Loucy (cell line): ENCODE data around the gene SDF4.

Source experiments
- H2AFZ ChIP-seq: fragments of 200-600 bp; sonication (generic); 2 replicates; pipeline ENCODE4 v1.6.0; 2016; ENCODE audit warnings: antibody characterized with exemption, mild to moderate bottlenecking, low read length, moderate library complexity
- H3F3A ChIP-seq: fragments of 200-600 bp; 2 replicates; pipeline ENCODE4 v1.6.0; 2016; ENCODE audit warnings: antibody characterized with exemption, low read depth, mild to moderate bottlenecking
- H3K27me3 ChIP-seq: fragments of 200-600 bp; sonication (generic); 2 replicates; pipeline ENCODE4 v1.6.1; 2014; ENCODE audit warnings: low read length, mild to moderate bottlenecking; ENCODE audit not compliant: insufficient read depth, poor library complexity, severe bottlenecking
- H3K36me3 ChIP-seq: fragments of 200-600 bp; sonication (generic); 2 replicates; pipeline ENCODE4 v1.6.1; 2016; ENCODE audit warnings: low read length; ENCODE audit not compliant: insufficient read depth
- H3K4me1 ChIP-seq: fragments of 200-600 bp; sonication (generic); 2 replicates; pipeline ENCODE4 v1.5.1; 2014; ENCODE audit warnings: low read length, mild to moderate bottlenecking; ENCODE audit not compliant: insufficient read depth, poor library complexity, severe bottlenecking
- H3K4me2 ChIP-seq: fragments of 200-600 bp; sonication (generic); 2 replicates; pipeline ENCODE4 v1.6.0; 2014; ENCODE audit warnings: antibody characterized with exemption, low read length, low read depth, mild to moderate bottlenecking; ENCODE audit not compliant: poor library complexity, severe bottlenecking
- H3K4me3 ChIP-seq: fragments of 200-600 bp; sonication (generic); 2 replicates; pipeline ENCODE4 v1.5.1; 2014; ENCODE audit warnings: low read length, mild to moderate bottlenecking, mixed read lengths; ENCODE audit not compliant: poor library complexity, severe bottlenecking
- H3K79me2 ChIP-seq: fragments of 200-600 bp; sonication (generic); 2 replicates; pipeline ENCODE4 v1.6.1; 2014; ENCODE audit warnings: low read length; ENCODE audit not compliant: insufficient read depth
- H3K9ac ChIP-seq: fragments of 200-600 bp; sonication (generic); 2 replicates; pipeline ENCODE4 v1.6.0; 2014; ENCODE audit warnings: mild to moderate bottlenecking, low read depth, low read length, moderate library complexity; ENCODE audit not compliant: poor library complexity, severe bottlenecking
- H3K9me2 ChIP-seq: fragments of 200-600 bp; sonication (generic); replicated peaks from 2 replicates; pipeline ENCODE4 v1.6.1; 2016; ENCODE audit warnings: low read depth, low read length, mixed read lengths
- H3K9me3 ChIP-seq: fragments of 200-600 bp; sonication (generic); 2 replicates; pipeline ENCODE4 v1.6.1; 2014; ENCODE audit warnings: mild to moderate bottlenecking, antibody characterized with exemption, low read length, low read depth; ENCODE audit not compliant: insufficient read depth
- H4K20me1 ChIP-seq: fragments of 200-600 bp; sonication (generic); 2 replicates; pipeline ENCODE4 v1.6.0; 2014; ENCODE audit warnings: antibody characterized with exemption, low read length, mild to moderate bottlenecking; ENCODE audit not compliant: insufficient read depth, poor library complexity, severe bottlenecking
- CTCF ChIP-seq: fragments of 200-600 bp; sonication (generic); conservative IDR thresholded peaks from 2 replicates; pipeline ENCODE4 v1.5.1; 2014; ENCODE audit warnings: mild to moderate bottlenecking, antibody characterized with exemption, low read length
- EZH2phosphoT487 ChIP-seq: fragments of 200-600 bp; IDR thresholded peaks from 2 replicates; pipeline ENCODE4 v1.6.1; 2018; ENCODE audit warnings: antibody characterized with exemption, mild to moderate bottlenecking, moderate library complexity, borderline replicate concordance

Gene SDF4

GRCh38 chr1:1181129-1181937, 50.5 kb downstream of the SDF4 start:
- Histone ChIP-seq H3K4me2 (no peak overlapping the region), H3K79me2 (no peaks in the 10 kb centered on the region), H2AFZ (no peak overlapping the region), H3K36me3 (no peaks in the 10 kb centered on the region), H4K20me1 (no peaks in the 10 kb centered on the region), H3K9ac (no peak overlapping the region), H3K4me1 (no peaks in the 10 kb centered on the region), H3F3A (no peaks in the 10 kb centered on the region), H3K9me3 (no peaks in the 10 kb centered on the region), H3K27me3 (no peaks in the 10 kb centered on the region), H3K9me2 (no peaks in the 10 kb centered on the region), H3K4me3 (no peak overlapping the region)
- TF ChIP-seq EZH2phosphoT487: no peak

- H3K4me1 ChIP-seq: no peaks in the 10 kb centered on the region
- no peaks in the 10 kb centered on the region for H3K9me2 ChIP-seq
- no peak overlapping the region for H3K4me2 ChIP-seq
- H3K9me3 ChIP-seq: no peaks in the 10 kb centered on the region
- no peak for TF ChIP-seq EZH2phosphoT487
- no peak for TF ChIP-seq CTCF
- no peak overlapping the region for H2AFZ ChIP-seq
- no peaks in the 10 kb centered on the region for H4K20me1 ChIP-seq
- H3K79me2 ChIP-seq: no peaks in the 10 kb centered on the region
- no peaks in the 10 kb centered on the region for H3K36me3 ChIP-seq
- no peak overlapping the region for H3K9ac ChIP-seq
- H3K4me3 ChIP-seq: no peak overlapping the region
- no peaks in the 10 kb centered on the region for H3F3A ChIP-seq
- no peaks in the 10 kb centered on the region for H3K27me3 ChIP-seq
These were observed 51.6 kb downstream of the SDF4 start for GRCh38 chr1:1179983-1180861.

- H3K27me3 ChIP-seq: no peaks in the 10 kb centered on the region
- H2AFZ ChIP-seq: no peak overlapping the region
- H3K9ac ChIP-seq: no peak overlapping the region
- TF ChIP-seq EZH2phosphoT487 (no peak), CTCF (no peak)
- H4K20me1 ChIP-seq: no peaks in the 10 kb centered on the region
- no peaks in the 10 kb centered on the region for H3K36me3 ChIP-seq
- no peak overlapping the region for H3K4me2 ChIP-seq
- H3F3A ChIP-seq: no peaks in the 10 kb centered on the region
- no peaks in the 10 kb centered on the region for H3K9me2 ChIP-seq
- H3K4me1 ChIP-seq: no peaks in the 10 kb centered on the region
- H3K9me3 ChIP-seq: no peaks in the 10 kb centered on the region
- no peak overlapping the region for H3K4me3 ChIP-seq
- no peaks in the 10 kb centered on the region for H3K79me2 ChIP-seq
These were observed 52.3 kb downstream of the SDF4 start for GRCh38 chr1:1179346-1179982.
